Activated T-cell treated with anti-CD3 and anti-CD28 coated beads, Interleukin-2, amount 50 U/mL, for 4 hours (primary cell): ENCODE measurements around the gene C1R. TPM values are rescaled to one million over a fixed set of nuclear protein-coding genes. Genes with fewer than 3 reads are reported as not detected.

Experiments
- ATAC-seq, 2 donors: fragments of 200-7000 bp; cut with Tn5 transposase; one replicate each; pipeline ENCODE4 v1.10.0; 2021
- DNase-seq: peaks from one replicate; pipeline ENCODE4 v3.0.0-alpha.2; 2020
- H3K27me3 Mint-ChIP-seq: one replicate; pipeline ENCODE4 v1.8.0; 2021; ENCODE audit warnings: low read depth, mixed read lengths
- H3K36me3 Mint-ChIP-seq: one replicate; pipeline ENCODE4 v1.8.0; 2022; ENCODE audit warnings: mixed read lengths; ENCODE audit not compliant: insufficient read depth
- H3K4me1 Mint-ChIP-seq: one replicate; pipeline ENCODE4 v1.8.0; 2021; ENCODE audit warnings: low read depth, mixed read lengths
- H3K4me3 Mint-ChIP-seq: one replicate; pipeline ENCODE4 v1.8.0; 2021; ENCODE audit warnings: mild to moderate bottlenecking, moderate library complexity, mixed read lengths
- H3K9me3 Mint-ChIP-seq: one replicate; pipeline ENCODE4 v1.8.0; 2021; ENCODE audit warnings: mixed read lengths
- total RNA-seq, 3 donors: library from RNA; stranded (reverse); gene quantifications; one replicate each; pipeline ENCODE4 v1.2.1, GENCODE V29; 2021

Gene C1R
- 1 to 10 TPM in 2 of 3 donors, under 1 TPM in 1; 0.98 to 2.3 (median 1.7) TPM for total RNA-seq

- H3K9me3 Mint-ChIP-seq: no peaks in the 10 kb centered on the region
- no peaks in the 10 kb centered on the region for H3K36me3 Mint-ChIP-seq
- ATAC-seq: peak; percentile 81 to 85
These were observed at the start of gene C1R for GRCh38 chr12:7092229-7092985. C1R (minus strand) TSS chr12:7092445; CDS start chr12:7092388, 57 bp downstream.

DNA sequence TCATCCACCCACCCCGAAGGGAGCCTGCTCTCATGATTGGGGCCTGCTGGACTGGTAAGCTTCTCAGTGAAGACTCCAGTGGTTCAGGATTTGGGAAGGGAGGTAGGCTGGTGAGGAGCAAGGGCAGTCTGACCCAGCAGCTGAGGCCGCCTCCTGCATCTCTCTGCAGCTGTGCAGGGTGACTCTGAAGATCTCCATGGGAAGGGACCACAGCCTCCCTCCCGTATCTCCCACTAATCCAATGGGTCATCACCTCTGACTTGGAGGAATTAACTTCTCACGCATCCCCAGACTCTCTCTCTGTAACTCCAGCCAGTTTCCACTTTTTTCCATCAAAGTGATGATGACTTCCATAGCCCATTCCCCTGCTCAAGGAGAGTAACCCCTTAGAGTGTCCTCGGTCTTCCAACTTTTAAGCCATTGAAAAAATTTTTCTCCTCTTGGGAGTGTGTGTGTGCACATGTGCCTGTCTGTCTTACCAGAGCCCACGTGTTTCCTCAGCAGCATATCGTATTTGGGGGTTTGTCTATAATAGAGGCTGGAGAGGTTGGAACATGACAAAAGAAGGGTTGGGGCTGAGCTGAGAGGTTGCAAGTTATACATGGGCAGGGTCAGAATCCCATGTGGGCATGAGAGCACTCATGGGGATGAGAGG, 49.2 kb upstream of the C1R start:
- Mint-ChIP-seq H3K9me3 (no peaks in the 10 kb centered on the region), H3K4me1 (no peaks in the 10 kb centered on the region), H3K4me3 (no peak overlapping the region), H3K36me3 (peaks cover 24% of the 10 kb centered on the region), H3K27me3 (no peaks in the 10 kb centered on the region)
- ATAC-seq (no peak), DNase-seq (no peak)

More at GRCh38 chr12:7092229-7092985, at the start of gene C1R:
- peak; percentile 66 for DNase-seq
- peaks cover 6% of the 10 kb centered on the region for H3K4me1 Mint-ChIP-seq
- peaks cover 4% of the 10 kb centered on the region for H3K27me3 Mint-ChIP-seq
- H3K4me3 Mint-ChIP-seq: peak within 1 kb of the TSS; percentile 82

- ATAC-seq (no peak), DNase-seq (no peak)
- H3K9me3 Mint-ChIP-seq: no peaks in the 10 kb centered on the region
- H3K27me3 Mint-ChIP-seq: no peaks in the 10 kb centered on the region
- H3K4me1 Mint-ChIP-seq: no peaks in the 10 kb centered on the region
- peaks cover 26% of the 10 kb centered on the region for H3K36me3 Mint-ChIP-seq
- no peak overlapping the region for H3K4me3 Mint-ChIP-seq
These were observed 47.0 kb upstream of the C1R start for GRCh38 chr12:7139200-7139599.

- Mint-ChIP-seq H3K4me3 (no peak overlapping the region), H3K27me3 (no peaks in the 10 kb centered on the region), H3K36me3 (peaks cover 26% of the 10 kb centered on the region), H3K4me1 (no peaks in the 10 kb centered on the region), H3K9me3 (no peaks in the 10 kb centered on the region)
- no peak for ATAC-seq
- DNase-seq: no peak
These were observed 45.7 kb upstream of the C1R start for GRCh38 chr12:7137908-7138307.

DNA sequence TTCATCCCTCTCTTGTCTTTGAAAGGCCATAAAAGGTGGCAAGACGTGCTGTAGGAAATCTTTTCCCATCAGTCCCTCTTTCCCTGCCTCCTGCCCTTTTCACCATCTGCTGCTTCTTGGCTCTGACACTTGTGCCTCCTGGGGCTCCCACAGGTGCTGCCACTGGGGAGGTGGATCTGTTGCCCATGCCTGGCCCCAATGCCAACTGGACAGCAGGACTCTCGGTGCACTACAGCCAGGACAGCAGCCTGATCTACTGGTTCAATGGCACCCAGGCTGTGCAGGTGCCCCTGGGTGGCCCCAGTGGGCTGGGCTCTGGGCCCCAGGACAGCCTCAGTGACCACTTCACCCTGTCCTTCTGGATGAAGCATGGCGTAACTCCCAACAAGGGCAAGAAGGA, 44.4 kb upstream of the C1R start:
- peaks cover 22% of the 10 kb centered on the region for H3K36me3 Mint-ChIP-seq
- ATAC-seq: no peak
- H3K9me3 Mint-ChIP-seq: no peaks in the 10 kb centered on the region
- no peak overlapping the region for H3K4me3 Mint-ChIP-seq
- H3K27me3 Mint-ChIP-seq: no peaks in the 10 kb centered on the region
- peaks cover 12% of the 10 kb centered on the region for H3K4me1 Mint-ChIP-seq
- DNase-seq: no peak

DNA sequence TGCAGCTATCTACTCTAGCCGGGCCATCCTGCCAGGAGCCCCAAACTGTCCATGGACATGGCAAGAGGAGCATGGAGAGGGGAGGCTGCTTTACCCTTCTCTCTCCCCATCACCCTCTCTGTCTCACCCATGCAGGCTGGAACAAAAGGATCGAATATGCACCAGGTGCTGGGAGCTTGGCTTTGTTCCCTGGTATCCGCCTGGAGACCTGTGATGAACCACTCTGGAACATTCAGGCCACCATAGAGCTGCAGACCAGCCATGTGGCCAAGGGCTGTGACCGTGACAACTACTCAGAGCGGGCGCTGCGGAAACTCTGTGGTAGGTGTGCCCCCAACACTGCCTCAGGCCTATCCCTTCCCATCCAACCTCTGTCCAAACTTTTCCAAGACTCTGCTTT, 43.8 kb upstream of the C1R start:
- H3K4me1 Mint-ChIP-seq: peaks cover 18% of the 10 kb centered on the region
- H3K9me3 Mint-ChIP-seq: no peaks in the 10 kb centered on the region
- no peaks in the 10 kb centered on the region for H3K27me3 Mint-ChIP-seq
- ATAC-seq (no peak), DNase-seq (no peak)
- peaks cover 19% of the 10 kb centered on the region for H3K36me3 Mint-ChIP-seq
- no peak overlapping the region for H3K4me3 Mint-ChIP-seq

DNA sequence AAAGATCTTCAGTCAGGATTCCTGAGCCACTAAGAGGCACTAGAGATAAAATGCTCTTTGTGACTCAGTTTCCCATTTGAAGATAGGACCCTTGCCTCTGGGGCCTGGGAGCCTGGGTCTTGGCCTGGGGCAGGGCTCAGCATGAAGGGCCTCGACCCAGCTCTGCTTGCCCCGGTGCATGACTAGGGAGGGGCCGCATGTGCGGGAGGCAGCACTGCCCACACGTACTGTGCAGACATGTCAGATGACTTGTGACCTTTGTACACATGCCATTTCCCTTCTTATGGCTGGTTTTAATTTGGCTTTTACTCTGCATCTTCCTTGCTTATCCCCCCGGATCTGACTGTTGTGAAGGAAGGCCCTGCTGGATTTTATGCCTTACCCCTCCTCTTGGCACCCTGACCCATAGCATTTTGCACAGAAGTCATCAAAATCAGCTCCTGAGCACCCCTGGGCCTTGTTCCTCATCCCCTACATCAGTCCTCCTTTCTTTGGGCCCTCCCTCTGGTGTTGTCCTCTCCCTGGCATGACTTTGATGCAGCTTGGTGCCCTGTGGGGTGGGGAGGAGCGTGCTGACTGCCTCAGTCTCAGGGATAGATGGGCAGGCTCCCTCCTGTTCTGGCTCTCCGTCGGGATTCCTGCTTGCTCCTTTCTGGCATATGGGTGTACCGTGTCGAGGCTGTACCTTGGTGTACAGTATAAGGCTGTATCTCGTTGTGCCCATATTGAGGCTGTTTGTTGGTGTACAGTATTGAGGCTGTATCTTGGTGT, 42.3 kb upstream of the C1R start:
- H3K4me3 Mint-ChIP-seq: no peak overlapping the region
- peaks cover 24% of the 10 kb centered on the region for H3K4me1 Mint-ChIP-seq
- no peaks in the 10 kb centered on the region for H3K9me3 Mint-ChIP-seq
- DNase-seq (no peak), ATAC-seq (no peak)
- H3K36me3 Mint-ChIP-seq: peaks cover 19% of the 10 kb centered on the region
- H3K27me3 Mint-ChIP-seq: no peaks in the 10 kb centered on the region

DNA sequence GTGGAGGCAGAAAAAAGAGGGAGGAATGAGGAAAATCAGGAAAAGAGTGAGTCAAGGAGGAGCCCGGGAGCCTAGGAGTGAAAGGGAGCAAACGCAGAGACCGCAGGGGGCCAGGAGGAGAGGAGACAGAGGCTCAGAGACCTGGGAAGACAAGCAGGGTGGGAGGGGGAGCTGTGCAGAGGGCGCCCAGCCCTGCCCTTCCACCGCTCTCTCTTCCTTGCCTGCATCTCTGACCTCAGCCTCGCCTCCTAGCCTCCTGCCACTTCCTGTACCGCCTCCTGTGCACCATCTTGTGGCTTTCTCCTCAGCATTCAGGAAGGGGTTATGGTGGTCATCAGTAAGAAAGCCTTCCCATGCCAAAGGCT, 39.2 kb upstream of the C1R start:
- Mint-ChIP-seq H3K4me3 (peak overlapping the region; percentile 91), H3K4me1 (peaks cover 30% of the 10 kb centered on the region), H3K36me3 (peaks cover 7% of the 10 kb centered on the region), H3K9me3 (no peaks in the 10 kb centered on the region), H3K27me3 (no peaks in the 10 kb centered on the region)
- ATAC-seq (no peak), DNase-seq (no peak)

GRCh38 chr12:7130701-7131501, 38.7 kb upstream of the C1R start:
- H3K9me3 Mint-ChIP-seq: no peaks in the 10 kb centered on the region
- peak overlapping the region; percentile 91 for H3K4me3 Mint-ChIP-seq
- no peaks in the 10 kb centered on the region for H3K27me3 Mint-ChIP-seq
- H3K4me1 Mint-ChIP-seq: peaks cover 30% of the 10 kb centered on the region
- ATAC-seq: peak; percentile 31 to 41
- H3K36me3 Mint-ChIP-seq: peaks cover 5% of the 10 kb centered on the region
- peak; percentile 30 for DNase-seq

- ATAC-seq (peak; percentile 87 to 90), DNase-seq (peak; percentile 83)
- Mint-ChIP-seq H3K27me3 (no peaks in the 10 kb centered on the region), H3K4me3 (peak within 1 kb of the TSS; percentile 91), H3K9me3 (no peaks in the 10 kb centered on the region), H3K4me1 (peaks cover 30% of the 10 kb centered on the region), H3K36me3 (no peaks in the 10 kb centered on the region)
These were observed 37.8 kb upstream of the C1R start, which contains the start of gene CLSTN3 for GRCh38 chr12:7129872-7130691. CLSTN3 (plus strand) TSS chr12:7130371; CDS start chr12:7130649, 278 bp downstream.

DNA sequence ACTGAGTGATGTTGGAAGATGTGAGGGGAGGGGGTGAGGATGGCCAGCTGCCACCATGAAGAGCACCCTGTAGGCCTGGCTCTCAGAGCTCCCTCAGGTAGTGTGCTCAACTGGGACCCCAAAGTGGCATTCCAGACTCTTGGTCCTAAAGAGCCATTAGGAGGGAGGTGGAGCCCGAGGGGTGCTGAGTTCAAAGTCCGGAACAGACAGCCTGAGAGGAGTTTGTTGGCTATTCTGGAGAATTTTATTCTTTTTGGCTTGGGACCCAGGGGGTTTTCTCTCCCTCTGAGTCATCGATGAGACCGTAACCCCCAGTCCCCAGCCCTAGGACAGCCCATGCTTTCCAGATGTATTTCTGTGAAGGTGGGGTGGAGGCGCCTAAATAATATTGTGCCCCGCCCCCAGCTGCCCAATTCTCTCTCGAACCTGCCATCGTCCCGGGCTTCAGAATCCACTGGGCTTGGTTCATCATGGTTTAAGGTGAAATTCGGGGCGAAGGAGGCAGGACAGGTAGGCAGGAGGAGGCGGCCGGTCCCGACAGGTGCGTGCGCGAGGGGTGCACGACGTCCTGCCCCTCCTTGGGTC, 37.1 kb upstream of the C1R start:
- H3K4me1 Mint-ChIP-seq: peaks cover 30% of the 10 kb centered on the region
- no peaks in the 10 kb centered on the region for H3K27me3 Mint-ChIP-seq
- no peak for DNase-seq
- peak in 1 of 2 donors; percentile 1 for ATAC-seq
- peak overlapping the region; percentile 91 for H3K4me3 Mint-ChIP-seq
- no peaks in the 10 kb centered on the region for H3K36me3 Mint-ChIP-seq
- H3K9me3 Mint-ChIP-seq: no peaks in the 10 kb centered on the region

DNA sequence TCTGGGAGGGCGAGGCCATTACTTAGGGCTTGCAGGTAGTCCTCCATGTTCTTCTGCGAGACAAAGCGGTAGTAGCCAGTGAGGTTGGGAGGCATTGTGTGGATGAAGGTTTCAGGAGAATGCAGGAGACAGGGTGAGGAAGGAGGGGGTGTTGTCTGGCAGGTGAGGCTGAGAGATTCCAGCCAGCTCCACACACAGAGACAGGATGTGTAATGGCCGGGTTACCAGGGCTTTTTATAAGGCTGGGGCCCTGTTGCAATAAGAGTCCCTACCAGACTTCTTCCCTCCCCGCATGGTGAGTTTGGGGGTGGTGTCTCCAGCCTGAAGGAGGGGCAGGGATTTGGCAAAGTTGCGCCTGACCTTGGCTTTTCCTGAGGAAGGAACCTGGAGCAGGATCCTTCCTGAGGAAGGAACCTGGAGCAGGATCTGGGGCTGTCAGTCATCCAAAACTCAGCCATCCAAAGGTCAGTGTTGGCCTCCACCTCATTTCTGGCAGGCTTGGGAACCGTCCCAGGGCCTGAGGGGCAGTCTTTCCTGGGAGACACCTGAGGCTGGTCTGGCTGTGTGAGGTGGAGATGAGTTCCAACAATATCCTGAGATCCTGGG, 36.5 kb upstream of the C1R start, which contains the start of gene RBP5:
Gene RBP5, minus strand, starts transcription at position 209 of the 606 bp plus-strand sequence. Its CDS starts 114 bp downstream, at position 95.
- no peaks in the 10 kb centered on the region for H3K27me3 Mint-ChIP-seq
- no peak for ATAC-seq
- peak within 1 kb of the TSS; percentile 91 for H3K4me3 Mint-ChIP-seq
- H3K9me3 Mint-ChIP-seq: no peaks in the 10 kb centered on the region
- H3K4me1 Mint-ChIP-seq: peaks cover 30% of the 10 kb centered on the region
- no peaks in the 10 kb centered on the region for H3K36me3 Mint-ChIP-seq
- no peak for DNase-seq
